HL-60 (cell line): Measurements from ENCODE around the gene LFNG. TPM values are rescaled to one million over a fixed set of nuclear protein-coding genes. Genes with fewer than 3 reads are reported as not detected.

Source experiments
- DNase-seq, 2 experiments: peaks; one replicate each; pipeline ENCODE4 v3.0.0-alpha.2; 2010 to 2020; ENCODE audit warnings: low read depth in 1 of 2, low spot score in 1 of 2
- H3K27ac ChIP-seq: fragments of 250-450 bp; sonication (Bioruptor Pico); replicated peaks from 2 replicates; pipeline ENCODE4 v1.5.1; 2020; ENCODE audit warnings: mild to moderate bottlenecking, moderate library complexity
- H3K27me3 ChIP-seq: fragments of 250-450 bp; sonication (Bioruptor Pico); 2 replicates; pipeline ENCODE4 v1.5.1; 2021; ENCODE audit warnings: mild to moderate bottlenecking, moderate library complexity; ENCODE audit not compliant: insufficient read depth, poor library complexity, severe bottlenecking
- H3K4me3 ChIP-seq: replicated peaks from 2 replicates; pipeline ENCODE4 v1.5.1; 2011; ENCODE audit warnings: mild to moderate bottlenecking, control low read depth, low read length; ENCODE audit not compliant: insufficient read depth
- GABPA ChIP-seq: IDR thresholded peaks from 2 replicates; pipeline ENCODE4 v1.6.1; 2012; ENCODE audit warnings: low read depth
- POLR2AphosphoS5 ChIP-seq: IDR thresholded peaks from 2 replicates; pipeline ENCODE4 v1.6.1; 2012; ENCODE audit warnings: low read depth
- REST ChIP-seq: IDR thresholded peaks from 2 replicates; pipeline ENCODE4 v1.6.1; 2012; ENCODE audit warnings: low read depth; ENCODE audit not compliant: insufficient replicate concordance
- SPI1 ChIP-seq: IDR thresholded peaks from 2 replicates; pipeline ENCODE4 v1.6.1; 2012; ENCODE audit warnings: low read depth, mild to moderate bottlenecking, borderline replicate concordance
- microRNA-seq: library from miRNA; unstranded; fragments of <30 nt; microRNA quantifications from one replicate; pipeline ENCODE4, GENCODE V29; 2018
- TF ChIP-seq, protein P1 (sequence below): IDR thresholded peaks from one replicate; pipeline ENCODE4 v1.5.1; 2011; ENCODE audit warnings: low read length, control low read depth, inconsistent platforms; ENCODE audit not compliant: insufficient read depth

Gene LFNG

GRCh38 chr7:2575046-2575732 lies 55.6 kb downstream of the LFNG start:
- H3K4me3 ChIP-seq = no peak overlapping the region
- TF ChIP-seq GABPA = no peak
- TF ChIP-seq SPI1 = no peak
- H3K27ac ChIP-seq = no peak overlapping the region
- DNase-seq = no peak
- H3K27me3 ChIP-seq = no peaks in the 10 kb centered on the region

DNA sequence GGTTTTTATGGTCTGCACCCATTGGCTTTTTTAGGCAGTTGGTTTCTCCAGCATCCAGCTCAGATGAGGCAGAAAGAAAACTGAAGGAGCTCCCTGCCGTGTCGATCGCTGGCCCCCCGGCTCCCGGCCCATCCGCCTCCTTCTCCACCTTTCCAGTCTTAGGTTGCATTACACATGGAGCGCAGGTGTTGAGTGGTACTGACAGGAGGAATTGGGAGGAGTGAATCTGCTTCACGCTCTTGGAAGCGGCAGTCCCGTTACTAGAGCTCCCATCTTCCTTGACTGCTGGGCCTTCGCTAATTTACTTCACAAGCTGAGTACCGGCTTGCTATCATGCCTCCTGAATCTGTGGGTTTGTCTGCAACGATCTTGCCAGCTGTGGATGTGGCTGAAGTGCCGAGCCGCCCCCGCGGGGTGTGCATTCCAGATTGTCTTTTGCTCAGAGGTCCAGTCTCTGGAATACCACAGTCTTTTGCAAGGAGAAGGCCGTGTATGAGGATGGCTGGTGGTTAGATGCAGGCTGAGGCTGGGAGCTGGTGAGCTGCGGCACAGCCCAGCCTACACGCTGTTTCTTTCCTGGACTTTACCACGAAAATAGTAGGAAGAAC lies 56.3 kb downstream of the LFNG start:
- no peaks in the 10 kb centered on the region for H3K27me3 ChIP-seq
- no peak overlapping the region for H3K27ac ChIP-seq
- DNase-seq = no peak
- TF ChIP-seq REST = no peak
- TF ChIP-seq, protein P1, sequence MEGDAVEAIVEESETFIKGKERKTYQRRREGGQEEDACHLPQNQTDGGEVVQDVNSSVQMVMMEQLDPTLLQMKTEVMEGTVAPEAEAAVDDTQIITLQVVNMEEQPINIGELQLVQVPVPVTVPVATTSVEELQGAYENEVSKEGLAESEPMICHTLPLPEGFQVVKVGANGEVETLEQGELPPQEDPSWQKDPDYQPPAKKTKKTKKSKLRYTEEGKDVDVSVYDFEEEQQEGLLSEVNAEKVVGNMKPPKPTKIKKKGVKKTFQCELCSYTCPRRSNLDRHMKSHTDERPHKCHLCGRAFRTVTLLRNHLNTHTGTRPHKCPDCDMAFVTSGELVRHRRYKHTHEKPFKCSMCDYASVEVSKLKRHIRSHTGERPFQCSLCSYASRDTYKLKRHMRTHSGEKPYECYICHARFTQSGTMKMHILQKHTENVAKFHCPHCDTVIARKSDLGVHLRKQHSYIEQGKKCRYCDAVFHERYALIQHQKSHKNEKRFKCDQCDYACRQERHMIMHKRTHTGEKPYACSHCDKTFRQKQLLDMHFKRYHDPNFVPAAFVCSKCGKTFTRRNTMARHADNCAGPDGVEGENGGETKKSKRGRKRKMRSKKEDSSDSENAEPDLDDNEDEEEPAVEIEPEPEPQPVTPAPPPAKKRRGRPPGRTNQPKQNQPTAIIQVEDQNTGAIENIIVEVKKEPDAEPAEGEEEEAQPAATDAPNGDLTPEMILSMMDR = no peak
- TF ChIP-seq SPI1 = no peak
- TF ChIP-seq GABPA = no peak
- TF ChIP-seq POLR2AphosphoS5 = no peak
- H3K4me3 ChIP-seq = no peak overlapping the region

DNA sequence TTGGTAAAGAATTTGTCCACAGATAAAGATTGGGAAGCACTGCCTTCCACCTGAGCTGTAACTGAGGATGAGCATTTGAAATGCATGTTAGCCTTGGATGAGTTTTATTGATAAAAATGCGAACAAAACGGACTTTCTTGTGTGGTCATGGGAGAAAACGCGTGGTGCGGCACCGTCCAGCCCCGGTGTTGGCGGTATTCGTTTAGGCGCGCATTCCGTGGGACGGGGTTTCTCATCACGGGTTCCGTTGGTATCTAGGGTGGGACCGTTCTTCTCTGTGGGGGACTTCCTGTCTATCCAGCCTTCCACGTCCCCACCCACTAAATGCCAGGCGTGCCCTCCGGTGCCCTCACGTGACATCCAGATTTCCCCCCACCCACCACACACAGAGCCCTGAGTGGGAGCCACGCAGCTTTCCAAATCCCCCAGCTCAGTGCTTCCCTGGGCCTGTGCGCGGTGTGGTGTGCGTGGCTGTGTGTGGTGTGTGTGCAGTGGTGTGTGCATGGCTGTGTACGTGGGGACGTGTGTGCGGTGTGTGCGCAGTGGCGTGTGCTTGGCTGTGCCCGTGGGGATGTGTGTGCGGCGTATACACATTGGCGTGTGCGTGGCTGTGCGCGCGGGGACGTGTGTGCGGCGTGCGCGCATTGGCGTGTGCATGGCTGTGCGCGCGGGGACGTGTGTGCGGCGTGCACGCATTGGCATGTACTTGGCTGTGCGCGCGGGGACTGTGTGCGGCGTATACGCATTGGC lies 57.3 kb downstream of the LFNG start:
- H3K27me3 ChIP-seq = no peaks in the 10 kb centered on the region
- no peak overlapping the region for H3K27ac ChIP-seq
- TF ChIP-seq POLR2AphosphoS5 = no peak
- TF ChIP-seq SPI1 = no peak
- TF ChIP-seq, protein P1 = no peak
- TF ChIP-seq GABPA = no peak
- TF ChIP-seq REST = no peak
- H3K4me3 ChIP-seq = no peak overlapping the region
- DNase-seq = no peak

Small RNA genes within 50 kb of the gene (microRNA-seq; reads per million reads assigned to microRNA genes)
- not detected for gene MIR4648
